Parathyroid adenoma (tissue), 2 donors: Measurements from ENCODE around the gene NEK10.
"Not testable (repeated sequence)": the region's sequence is repeated elsewhere in the genome, so short reads cannot be mapped to it uniquely, and the experiment has no call there.

Experiments
- H2AFZ ChIP-seq: fragments of 300-600 bp; sonication (generic); one replicate; pipeline ENCODE4 v1.7.0; 2017; ENCODE audit warnings: antibody characterized with exemption, mild to moderate bottlenecking
- H3K27ac ChIP-seq: fragments of 300-600 bp; sonication (generic); one replicate; pipeline ENCODE4 v1.7.0; 2017
- H3K27me3 ChIP-seq: fragments of 300-600 bp; sonication (generic); one replicate; pipeline ENCODE4 v1.7.0; 2017; ENCODE audit warnings: low read length; ENCODE audit not compliant: control insufficient read depth, insufficient read depth
- H3K36me3 ChIP-seq: fragments of 300-600 bp; sonication (generic); one replicate; pipeline ENCODE4 v1.7.0; 2017; ENCODE audit warnings: low read length; ENCODE audit not compliant: control insufficient read depth, insufficient read depth
- H3K4me1 ChIP-seq: fragments of 300-600 bp; sonication (generic); one replicate; pipeline ENCODE4 v1.7.0; 2017; ENCODE audit warnings: control low read depth
- H3K4me2 ChIP-seq: fragments of 300-600 bp; sonication (generic); one replicate; pipeline ENCODE4 v1.7.0; 2017; ENCODE audit warnings: low read length
- H3K4me3 ChIP-seq: fragments of 300-600 bp; sonication (generic); one replicate; pipeline ENCODE4 v1.7.0; 2017; ENCODE audit warnings: low read depth, low read length
- H3K79me2 ChIP-seq: fragments of 300-600 bp; sonication (generic); one replicate; pipeline ENCODE4 v1.7.0; 2017; ENCODE audit warnings: control low read depth
- H3K9ac ChIP-seq: fragments of 300-600 bp; sonication (generic); one replicate; pipeline ENCODE4 v1.7.0; 2017; ENCODE audit warnings: mild to moderate bottlenecking
- H3K9me3 ChIP-seq: fragments of 300-600 bp; sonication (generic); one replicate; pipeline ENCODE4 v1.7.0; 2017; ENCODE audit warnings: low read length; ENCODE audit not compliant: control insufficient read depth
- CTCF ChIP-seq: fragments of 300-600 bp; sonication (generic); IDR thresholded peaks from one replicate; pipeline ENCODE4 v1.7.0; 2017; ENCODE audit warnings: antibody characterized with exemption, mild to moderate bottlenecking
- donor health status: primary hyperparathyroidism.

Gene NEK10

GRCh38 chr3:27287052-27287451 is 82.1 kb downstream of the NEK10 start:
- Histone ChIP-seq H2AFZ (no peak overlapping the region), H3K27me3 (no peaks in the 10 kb centered on the region), H3K9me3 (no peaks in the 10 kb centered on the region), H3K27ac (no peak overlapping the region), H3K4me3 (no peak overlapping the region), H3K36me3 (no peaks in the 10 kb centered on the region), H3K9ac (no peak overlapping the region), H3K4me2 (no peak overlapping the region), H3K79me2 (no peaks in the 10 kb centered on the region), H3K4me1 (no peaks in the 10 kb centered on the region)
- no peak for TF ChIP-seq CTCF

GRCh38 chr3:27286467-27286866 is 82.7 kb downstream of the NEK10 start:
- H3K4me2 ChIP-seq, H2AFZ ChIP-seq, H3K27ac ChIP-seq, H3K36me3 ChIP-seq, H3K9me3 ChIP-seq, H3K9ac ChIP-seq, H3K4me3 ChIP-seq, H3K4me1 ChIP-seq, H3K27me3 ChIP-seq, H3K79me2 ChIP-seq: not testable (repeated sequence)

- no peak for TF ChIP-seq CTCF
Observed at GRCh38 chr3:27285668-27286067, 83.5 kb downstream of the NEK10 start.

GRCh38 chr3:27281671-27282150 is 87.5 kb downstream of the NEK10 start:
- H3K27me3 ChIP-seq: no peaks in the 10 kb centered on the region
- no peak overlapping the region for H2AFZ ChIP-seq
- no peaks in the 10 kb centered on the region for H3K9me3 ChIP-seq
- no peak overlapping the region for H3K4me3 ChIP-seq
- TF ChIP-seq CTCF: no peak
- no peak overlapping the region for H3K4me2 ChIP-seq
- no peak overlapping the region for H3K27ac ChIP-seq
- H3K4me1 ChIP-seq: no peaks in the 10 kb centered on the region
- no peaks in the 10 kb centered on the region for H3K79me2 ChIP-seq
- no peaks in the 10 kb centered on the region for H3K36me3 ChIP-seq
- H3K9ac ChIP-seq: no peak overlapping the region

More at GRCh38 chr3:27285668-27286067, 83.5 kb downstream of the NEK10 start:
- H3K27ac ChIP-seq: no peak overlapping the region
- H3K9me3 ChIP-seq: no peaks in the 10 kb centered on the region
- no peaks in the 10 kb centered on the region for H3K27me3 ChIP-seq
- H3K4me1 ChIP-seq: no peaks in the 10 kb centered on the region
- H3K4me2 ChIP-seq: no peak overlapping the region
- H2AFZ ChIP-seq: no peak overlapping the region
- no peak overlapping the region for H3K4me3 ChIP-seq
- no peaks in the 10 kb centered on the region for H3K36me3 ChIP-seq
- H3K9ac ChIP-seq: no peak overlapping the region
- no peaks in the 10 kb centered on the region for H3K79me2 ChIP-seq

GRCh38 chr3:27279123-27279522 is 90.1 kb downstream of the NEK10 start:
- Histone ChIP-seq H2AFZ (no peak overlapping the region), H3K79me2 (no peaks in the 10 kb centered on the region), H3K4me3 (no peak overlapping the region), H3K27me3 (no peaks in the 10 kb centered on the region), H3K36me3 (no peaks in the 10 kb centered on the region), H3K27ac (no peak overlapping the region), H3K9me3 (no peaks in the 10 kb centered on the region), H3K9ac (no peak overlapping the region), H3K4me2 (no peak overlapping the region), H3K4me1 (no peaks in the 10 kb centered on the region)
- TF ChIP-seq CTCF: no peak
